Peyer's patch (tissue), 4 donors: ENCODE measurements around the gene FOXO1.

Experiments
- CTCF ChIP-seq, 6 experiments: fragments of 450-650 bp in 4 of 6; fragments of 200-600 bp in 2 of 6; sonication (generic) in 1 of 6; IDR thresholded peaks; one replicate each; pipeline ENCODE4 v1.5.1; 2017 to 2019; ENCODE audit warnings: antibody characterized with exemption in 6 of 6, mild to moderate bottlenecking in 3 of 6, moderate library complexity in 1 of 6
- POLR2A ChIP-seq, 2 donors: fragments of 450-650 bp; IDR thresholded peaks; one replicate each; pipeline ENCODE4 v1.5.1; 2017; ENCODE audit warnings: antibody characterized with exemption in 2 of 2, mild to moderate bottlenecking in 2 of 2, moderate library complexity in 2 of 2

- TF ChIP-seq CTCF (IDR thresholded peaks at IDR 0.05): no peak
- no peak for TF ChIP-seq POLR2A (IDR thresholded peaks at IDR 0.05)
These were observed 27.2 kb downstream of the FOXO1 start for GRCh38 chr13:40639221-40639681.
